ENCODE measurements around the gene TSSK6.
"Not testable (repeated sequence)": the region's sequence is repeated elsewhere in the genome, so short reads cannot be mapped to it uniquely, and the experiment has no call there.

Gene TSSK6

DNA sequence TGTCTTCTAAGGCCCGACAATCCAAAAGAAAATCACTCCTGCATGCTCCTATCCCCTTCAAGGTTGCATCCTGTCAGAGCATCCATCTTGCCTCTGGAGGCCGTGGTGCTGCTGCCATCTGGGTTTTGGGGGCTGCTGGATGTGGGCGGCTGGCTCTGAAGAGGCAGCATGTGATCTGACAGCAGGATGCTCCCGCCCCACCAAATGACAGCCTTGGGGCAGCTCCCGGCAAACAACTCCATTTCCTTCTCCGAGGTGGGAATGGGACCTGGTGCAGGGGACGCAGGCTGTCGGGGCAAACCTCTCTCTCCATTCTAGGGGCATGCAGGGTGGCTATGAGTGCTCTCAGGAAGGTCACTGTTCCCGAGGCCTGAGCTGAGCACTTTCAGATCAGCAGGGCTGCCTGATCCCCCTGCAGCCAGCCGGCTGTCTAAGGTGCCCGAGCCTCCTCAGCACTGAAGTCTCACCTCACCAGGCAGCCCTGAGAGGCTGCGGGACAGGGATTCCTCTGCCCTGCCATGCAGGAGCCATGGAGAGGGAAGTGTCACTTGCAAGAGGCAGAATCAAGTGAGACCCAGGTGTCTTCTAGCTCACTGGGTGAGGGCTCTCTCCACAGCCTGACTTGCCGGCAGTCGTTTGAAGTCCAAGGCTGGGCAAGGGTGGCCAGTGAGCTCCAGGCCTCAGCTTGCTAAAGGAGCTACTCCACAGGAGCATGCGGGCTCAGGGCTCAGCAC lies 28.8 kb downstream of the TSSK6 start:
- no peak for DNase-seq

DNA sequence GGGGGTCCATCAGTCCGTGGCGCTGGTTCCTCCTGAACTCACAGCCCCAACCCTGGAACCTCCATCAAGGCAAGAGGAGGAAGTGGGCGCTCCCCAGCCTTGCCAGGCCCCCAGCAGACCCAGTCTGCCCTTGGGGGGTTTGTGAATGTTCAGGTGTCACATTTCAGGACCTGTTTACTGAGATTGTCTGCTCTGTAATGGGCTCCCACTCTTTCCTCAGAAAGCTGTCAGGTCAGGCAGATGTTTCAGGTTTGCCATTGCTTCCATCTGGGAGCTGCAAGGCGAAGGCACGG lies 29.4 kb downstream of the TSSK6 start:
- DNase-seq = no peak

DNA sequence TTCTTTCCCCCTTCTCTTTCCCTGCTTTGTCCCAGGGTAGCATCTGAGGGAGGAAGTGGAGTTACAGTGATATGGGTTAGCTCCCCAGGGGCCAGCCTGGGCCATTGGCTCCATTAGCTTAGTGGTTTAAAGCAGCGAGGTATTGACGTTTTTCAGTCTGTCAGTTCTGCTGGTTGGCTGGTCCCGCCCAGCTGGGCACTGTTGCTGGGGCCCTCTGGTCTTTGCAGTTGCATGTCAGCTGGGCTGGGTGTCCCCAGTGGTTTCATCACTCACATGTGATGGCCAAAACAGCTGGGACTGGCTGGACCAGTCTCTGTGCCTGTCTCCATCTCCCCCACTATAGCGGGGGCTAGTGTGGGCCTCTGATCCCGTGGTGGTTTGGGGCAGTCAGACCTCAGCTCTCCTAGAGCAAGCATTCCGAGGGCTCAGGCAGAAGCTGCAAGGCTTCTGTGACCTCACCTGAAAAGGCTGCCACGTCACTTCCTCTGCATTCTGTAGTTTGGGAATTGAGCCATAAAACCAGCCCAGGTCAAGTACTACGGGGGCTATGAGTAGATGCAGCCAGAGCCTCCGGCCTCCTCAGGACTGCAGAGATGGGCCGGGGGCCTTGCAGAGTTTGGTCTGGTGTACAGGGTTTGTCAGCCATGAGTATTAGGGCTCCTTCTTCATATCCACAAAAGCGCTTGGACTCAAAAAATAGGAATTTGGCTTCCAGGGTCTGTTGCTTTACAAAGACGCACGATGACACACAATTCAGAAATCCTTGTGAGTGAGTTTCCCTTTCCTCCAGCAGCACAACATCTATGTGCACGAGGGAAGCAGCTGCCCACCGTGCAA lies 30.0 kb downstream of the TSSK6 start:
- no peak for DNase-seq

DNA sequence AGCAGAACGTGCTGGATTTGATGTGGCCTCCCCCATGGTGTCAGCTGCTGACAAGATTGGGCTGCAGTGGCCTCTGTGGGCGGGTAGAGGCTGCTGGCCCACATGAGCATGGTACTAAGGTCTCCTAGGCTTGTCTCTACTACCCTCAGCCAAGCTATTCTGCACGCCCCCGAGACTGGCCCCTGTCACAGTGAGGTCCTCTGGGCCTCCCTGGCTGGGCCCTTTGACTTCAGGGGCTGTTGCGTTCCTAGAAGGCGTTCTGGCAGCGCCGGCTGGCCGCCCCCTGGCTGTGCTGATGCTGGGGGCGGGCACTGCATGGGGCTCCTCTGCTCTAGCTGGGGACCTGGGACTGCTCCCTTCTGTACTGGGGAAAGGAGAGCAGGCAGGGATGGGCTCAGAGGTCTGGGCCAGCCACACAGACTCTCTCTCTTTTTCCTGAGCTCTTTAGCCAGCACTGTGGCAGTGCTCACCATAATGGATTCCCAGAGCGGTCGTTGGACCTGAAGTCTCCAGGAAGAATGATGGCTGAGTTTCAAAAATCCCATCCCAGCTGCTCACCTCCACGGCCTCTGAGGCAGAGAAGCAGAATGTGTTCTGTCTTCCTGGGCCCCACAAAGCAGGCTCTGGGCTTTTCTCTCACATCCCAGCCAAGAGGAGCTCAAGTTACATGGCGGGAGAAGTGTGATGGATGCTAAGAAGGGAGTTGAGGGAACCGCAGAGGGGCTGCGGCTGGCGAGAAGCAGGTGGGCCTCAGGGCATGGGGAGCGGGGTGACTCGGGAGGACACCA lies 32.3 kb downstream of the TSSK6 start:
- DNase-seq = no peak

DNA sequence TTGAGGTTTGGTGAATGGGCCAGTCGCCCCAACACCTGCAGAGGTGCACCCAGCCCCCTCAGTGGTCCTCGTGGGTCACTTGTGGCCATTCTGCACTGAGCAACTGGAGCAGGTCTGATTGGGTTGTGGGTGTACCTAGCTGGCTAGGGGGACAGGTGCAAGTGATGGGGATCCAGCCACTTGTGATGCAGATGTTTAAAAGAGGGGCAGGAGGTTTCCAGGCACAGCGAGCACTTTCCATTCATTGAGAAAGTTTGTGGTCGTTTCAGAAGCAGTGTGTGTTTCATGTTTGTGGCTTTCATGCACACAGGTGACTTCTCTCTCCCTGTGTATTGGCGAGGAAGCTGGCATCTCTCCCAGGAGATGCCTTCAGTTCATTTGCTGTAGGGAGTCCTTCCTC lies 34.7 kb downstream of the TSSK6 start:
- DNase-seq = no peak

DNA sequence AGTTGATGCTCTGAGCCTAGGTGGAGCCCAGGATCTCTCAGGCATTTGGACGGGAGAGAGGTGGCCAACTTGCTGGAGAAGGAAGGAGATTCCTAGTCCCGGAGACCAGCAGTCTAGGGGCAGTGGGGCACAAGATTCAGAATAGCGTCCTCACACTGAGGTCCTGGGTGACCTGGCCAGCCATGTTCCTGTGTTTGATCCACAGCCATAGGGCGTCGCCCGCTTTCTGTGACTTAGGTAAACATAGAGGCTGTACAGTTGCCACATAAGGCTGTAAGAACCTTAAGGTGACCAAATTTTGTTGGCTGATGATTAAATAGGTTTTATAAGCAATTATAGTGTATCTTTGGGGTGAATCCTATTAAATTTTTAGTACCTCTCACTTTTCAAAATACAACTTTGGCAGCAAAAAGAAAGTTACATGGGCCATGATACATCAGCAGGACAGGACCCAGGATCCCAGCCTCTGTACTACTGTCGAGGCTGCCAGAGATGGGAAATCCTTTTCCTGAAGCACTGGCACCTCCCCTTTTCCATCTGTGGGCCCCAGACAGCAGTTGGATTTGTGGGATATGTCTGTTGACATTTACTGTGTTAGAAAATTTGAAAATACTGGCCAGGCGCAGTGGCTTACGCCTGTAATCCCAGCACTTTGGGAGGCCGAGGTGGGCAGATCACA lies 37.5 kb downstream of the TSSK6 start:
- DNase-seq = no peak

DNA sequence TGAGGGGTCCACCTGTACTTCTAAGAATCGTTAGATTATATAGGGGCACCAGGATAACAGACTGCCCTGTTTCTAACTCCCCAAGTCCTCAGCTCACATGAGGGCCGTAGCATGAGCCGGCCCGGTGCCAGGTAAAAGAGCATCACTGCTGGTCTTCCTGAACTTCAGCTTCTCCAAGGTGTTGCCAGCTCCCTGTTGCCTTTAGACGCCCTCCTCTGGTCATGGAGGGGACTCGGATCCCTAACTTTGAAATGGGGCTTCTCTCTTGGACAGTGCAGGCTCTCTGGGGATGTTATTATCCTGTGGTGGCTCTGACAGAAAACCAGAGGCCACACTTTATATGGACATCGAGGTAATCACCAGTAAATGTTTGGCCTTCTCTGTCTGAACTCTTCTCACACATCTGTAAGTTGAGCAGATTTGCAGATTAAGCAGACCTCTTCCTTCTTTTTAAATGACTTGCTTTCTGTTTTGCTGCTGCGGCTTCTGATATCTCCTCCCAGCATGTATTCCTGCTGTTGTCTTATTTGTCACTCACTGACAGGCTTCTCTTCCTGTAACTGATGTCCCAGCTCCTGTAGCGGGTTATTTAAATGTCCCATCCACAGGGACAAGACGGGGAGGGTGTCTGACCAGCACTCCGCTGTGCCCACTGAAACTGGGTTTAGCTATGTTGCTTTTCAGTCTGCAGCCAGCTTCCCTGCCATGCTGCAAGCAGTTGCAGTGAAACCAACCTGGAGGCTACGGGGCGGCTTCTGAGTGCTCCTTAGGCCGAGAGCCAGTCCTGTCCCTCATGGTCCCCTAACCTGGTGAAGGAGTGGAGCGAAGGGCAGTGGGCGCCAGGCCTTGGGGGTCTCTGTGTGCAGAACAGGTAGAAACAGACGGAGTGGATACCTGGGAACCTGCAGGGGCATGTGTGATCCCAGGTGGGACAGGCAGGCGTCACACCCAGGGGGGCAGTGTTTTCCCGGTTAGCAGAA lies 39.2 kb downstream of the TSSK6 start:
- DNase-seq = no peak

DNA sequence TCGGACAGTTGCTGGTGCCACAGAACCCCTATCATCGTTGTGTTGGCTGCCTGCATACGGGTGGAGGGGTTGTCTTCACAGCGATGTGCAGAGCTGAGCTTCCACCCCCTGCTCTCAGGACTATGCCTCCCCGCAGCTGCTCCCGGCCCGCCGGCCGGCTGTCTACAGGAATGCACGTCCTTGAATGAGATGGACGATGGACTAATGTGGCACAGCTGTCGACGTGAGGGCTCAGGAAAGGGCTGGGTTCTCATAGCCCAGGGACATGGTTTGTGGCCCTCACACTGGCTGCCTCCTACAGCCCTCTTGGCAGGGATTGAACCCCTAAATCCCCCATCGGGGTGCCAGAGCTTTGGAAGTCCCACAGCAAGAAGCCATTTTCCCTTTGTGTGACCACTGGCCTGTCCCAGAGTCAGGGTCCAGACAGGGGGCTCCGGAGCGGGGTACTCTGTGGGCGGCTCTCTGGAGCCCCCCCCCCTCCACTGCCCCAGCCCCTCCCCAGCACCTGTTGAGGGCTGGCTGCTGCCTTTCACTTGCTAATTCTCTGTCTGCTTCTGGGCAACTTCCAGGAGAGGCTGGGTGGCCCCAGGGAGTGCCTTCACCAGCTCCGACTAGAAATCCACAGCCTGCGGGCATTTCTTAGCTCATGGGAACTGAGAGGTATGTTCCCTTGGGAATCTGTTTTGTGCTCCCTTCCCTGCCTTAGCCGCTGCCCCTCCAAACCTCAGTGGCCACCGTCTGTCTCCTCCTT lies 40.2 kb downstream of the TSSK6 start:
- no peak for DNase-seq

DNA sequence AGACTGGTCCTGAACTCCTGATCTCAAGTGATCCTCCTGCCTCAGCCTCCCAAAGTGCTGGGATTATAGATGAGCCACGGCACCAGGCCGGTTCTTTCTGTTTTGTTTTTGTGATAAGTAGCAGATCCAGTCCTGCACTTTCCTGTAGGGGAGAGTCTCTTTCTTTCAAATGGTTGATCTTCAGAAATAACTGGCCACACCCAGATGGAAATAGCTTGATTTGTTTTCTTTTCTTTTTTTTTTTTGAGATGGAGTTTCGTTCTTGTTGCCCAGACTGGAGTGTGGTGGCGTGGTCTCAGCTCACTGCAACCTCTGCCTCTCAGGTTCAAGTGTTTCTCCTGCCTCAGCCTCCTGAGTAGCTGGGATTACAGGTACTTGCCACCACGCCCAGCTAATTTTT lies 43.2 kb downstream of the TSSK6 start:
- not testable (repeated sequence) for DNase-seq

DNA sequence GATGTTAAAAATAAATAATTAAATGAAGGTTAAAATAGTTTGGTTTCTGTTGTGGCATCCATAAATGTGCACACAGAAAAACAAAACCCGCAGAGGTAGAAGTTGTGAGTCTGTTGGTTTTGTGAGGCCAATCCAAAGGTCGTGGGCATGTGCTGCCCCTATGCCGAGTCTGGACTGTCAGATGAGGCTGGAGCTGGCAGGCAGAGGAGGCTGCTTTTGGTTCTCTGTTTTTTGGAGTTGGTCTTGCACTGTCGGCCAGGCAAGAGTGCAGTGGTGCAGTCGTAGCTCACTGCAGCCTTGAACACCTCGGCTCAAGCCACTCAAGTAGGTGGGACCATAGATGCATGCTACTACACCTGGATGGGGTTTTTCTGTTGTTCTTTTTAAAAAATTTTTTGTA lies 43.7 kb downstream of the TSSK6 start:
- no peak for DNase-seq

DNA sequence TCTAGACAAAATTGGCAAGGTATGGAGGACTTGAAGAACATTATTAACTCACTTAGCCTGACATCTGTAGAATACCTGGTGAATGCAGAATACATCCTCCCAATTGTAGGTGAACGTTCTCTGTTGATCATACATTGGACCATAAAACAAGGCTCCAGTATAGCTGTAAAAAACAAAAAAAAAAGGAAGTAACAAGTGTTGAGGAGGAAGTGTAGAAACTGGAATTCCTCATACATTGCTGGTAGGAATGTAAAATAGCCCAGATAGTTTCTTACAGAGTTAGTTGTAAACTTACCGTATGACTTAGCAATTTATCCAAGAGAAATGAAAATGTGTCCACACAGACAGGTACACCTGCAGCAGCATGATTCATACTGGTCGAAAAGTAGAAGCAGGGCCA lies 44.8 kb downstream of the TSSK6 start:
- DNase-seq = no peak

DNA sequence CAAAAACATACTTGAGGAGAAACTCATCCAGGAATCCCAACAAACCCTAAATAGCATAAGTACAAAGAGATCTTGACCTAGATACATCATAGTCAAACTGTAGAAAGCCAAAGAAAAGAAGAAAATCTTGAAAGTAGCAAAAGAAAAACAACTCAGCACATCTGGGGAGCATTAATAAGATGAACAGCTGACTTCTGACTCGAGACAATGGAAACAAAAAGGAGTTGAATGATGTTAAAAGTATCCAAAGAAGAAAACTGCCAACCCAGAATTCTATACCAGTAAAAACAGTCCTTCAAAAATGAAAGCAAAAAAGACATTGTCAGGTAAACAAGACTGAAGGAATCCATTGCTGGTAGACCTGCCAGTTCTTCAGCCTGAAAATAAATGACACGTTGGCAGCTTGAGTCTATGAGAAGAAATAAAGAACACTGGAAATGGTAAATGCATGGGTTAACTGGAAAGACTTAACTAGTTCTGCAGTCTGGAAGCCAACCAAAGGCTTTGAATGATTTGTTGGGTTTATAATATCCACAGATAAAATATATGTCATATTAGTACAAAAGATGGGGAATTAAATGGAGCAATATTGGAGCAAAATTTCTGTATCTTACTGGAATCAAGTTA lies 46.8 kb downstream of the TSSK6 start:
- no peak for DNase-seq

DNA sequence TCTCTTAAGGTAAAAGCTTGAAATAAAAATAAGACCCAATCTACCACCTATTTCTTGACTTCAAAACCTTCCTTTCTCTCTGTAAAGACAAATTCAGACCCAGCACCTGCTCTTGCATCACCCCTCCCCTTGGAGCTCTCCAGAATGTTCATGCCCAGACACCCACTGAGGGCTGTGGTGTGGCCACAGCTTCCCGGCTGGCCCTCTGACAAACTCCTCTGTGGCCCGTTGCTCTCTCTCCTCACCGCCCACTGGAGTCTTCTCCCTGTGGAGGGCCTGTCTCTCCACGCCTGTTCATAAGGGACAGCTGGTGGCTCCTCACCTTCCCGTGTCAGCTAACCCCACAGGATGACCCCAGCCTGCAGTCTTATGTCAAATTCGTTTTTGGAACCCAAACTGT lies 49.1 kb downstream of the TSSK6 start:
- no peak for DNase-seq

DNA sequence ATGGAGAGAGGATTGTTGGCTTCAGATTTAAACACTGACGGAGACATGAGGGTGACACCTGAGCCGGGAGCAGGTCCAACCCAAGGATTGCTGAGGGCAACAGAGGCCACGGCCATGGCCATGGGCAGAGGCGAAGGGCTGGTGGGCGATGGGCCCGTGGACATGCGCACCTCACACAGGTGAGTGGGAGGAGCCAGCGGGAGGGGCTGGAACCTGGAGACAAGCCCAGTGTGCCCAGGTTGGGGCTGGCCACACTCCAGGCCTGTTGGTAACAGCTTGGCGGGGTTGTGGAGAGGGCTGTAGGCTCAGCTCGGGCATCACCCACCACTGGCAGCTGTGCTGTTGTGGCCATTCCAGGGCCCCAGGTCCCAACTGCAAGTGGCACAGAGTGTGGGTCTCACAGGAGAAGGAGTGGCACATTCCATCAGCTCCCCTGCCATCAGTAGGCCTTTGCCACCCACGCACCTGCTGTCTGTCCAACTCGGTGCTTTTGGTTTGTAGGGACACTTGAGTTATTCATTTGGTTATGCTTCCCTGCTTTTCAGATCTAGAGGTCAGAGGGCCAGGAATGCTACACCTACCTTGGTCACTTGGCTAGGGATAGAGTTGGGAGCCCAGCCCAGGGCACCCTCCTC lies 49.8 kb downstream of the TSSK6 start:
- no peak for DNase-seq

DNA sequence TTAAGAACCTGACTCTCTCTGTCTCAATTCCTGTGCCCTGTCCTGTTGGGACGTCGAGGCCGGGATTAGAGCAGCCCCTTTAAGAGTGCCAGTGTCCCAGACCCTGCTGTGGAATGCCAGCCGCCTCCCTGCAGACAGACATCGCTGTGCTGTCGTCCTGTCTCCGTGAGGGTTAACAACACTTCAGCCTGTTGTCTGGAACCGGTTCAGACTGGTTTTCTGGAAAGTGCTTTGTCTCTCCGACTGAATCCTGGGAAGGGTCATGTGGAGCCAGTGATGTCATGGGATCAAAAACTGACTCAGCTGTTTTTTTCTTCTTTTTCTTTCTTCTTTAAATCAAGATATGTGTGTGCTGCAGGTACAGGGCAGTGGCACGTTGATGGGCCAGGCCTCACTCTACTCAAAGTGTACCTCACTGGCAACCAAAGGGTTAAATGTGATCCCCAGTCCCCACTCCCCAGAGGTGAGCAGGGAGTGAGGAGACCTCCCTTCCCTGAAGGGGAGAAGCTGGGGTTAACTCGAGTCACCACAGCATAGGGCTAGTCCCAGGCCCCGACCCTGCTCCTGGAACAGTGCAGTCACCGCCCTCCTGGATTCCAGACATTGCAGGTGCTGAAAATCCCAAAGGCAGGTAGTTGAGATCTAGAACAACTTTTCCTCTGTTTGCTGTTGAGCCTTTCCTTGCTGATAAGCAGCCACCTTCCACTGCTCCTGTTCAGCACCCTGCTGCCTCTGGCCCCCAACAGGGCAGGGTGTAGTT lies 50.8 kb downstream of the TSSK6 start:
- no peak for DNase-seq

Data from KG1 (cell line).